Measurements from ENCODE around the gene RALGPS1.

DNA sequence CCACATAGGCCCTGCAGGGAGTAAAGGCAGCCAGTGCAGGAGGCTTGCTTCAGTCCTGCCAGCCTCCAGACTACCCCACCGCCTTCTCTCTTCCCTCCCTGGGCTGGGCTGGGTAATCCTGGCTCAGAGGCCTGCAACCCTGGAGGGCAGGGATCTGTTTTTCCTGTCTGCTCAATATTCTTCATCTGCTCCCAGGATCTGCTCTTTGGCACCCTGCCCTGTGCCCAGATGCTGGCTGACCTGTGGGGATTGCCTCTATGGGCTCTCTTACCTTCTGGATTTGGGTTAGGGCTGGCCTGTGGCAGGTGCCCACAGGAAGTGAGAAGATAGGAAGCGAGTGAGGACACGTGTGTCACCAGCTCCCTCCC, 215.1 kb downstream of the RALGPS1 start:
- TF ChIP-seq CTCF (IDR thresholded peaks at IDR 0.05), result no peak
- no peak for TF ChIP-seq POLR2AphosphoS5 (IDR thresholded peaks at IDR 0.05)
- TF ChIP-seq POLR2A (IDR thresholded peaks at IDR 0.05), result no peak
